Suprapubic skin (tissue), 4 donors: ENCODE data around the gene USP47. TPM values are rescaled to one million over a fixed set of nuclear protein-coding genes. Genes with fewer than 3 reads are reported as not detected.

Experiments
- DNase-seq, 2 donors: peaks; one replicate each; pipeline ENCODE4 v3.0.0-alpha.2; 2019; ENCODE audit warnings: low spot score in 2 of 2
- H3K27ac ChIP-seq: fragments of 200-600 bp; sonication (generic); one replicate; pipeline ENCODE4 v1.5.1; 2019
- H3K27me3 ChIP-seq: fragments of 200-600 bp; sonication (generic); one replicate; pipeline ENCODE4 v1.5.1; 2019
- H3K36me3 ChIP-seq: fragments of 200-600 bp; sonication (generic); one replicate; pipeline ENCODE4 v1.5.1; 2019
- H3K4me1 ChIP-seq: fragments of 200-600 bp; sonication (generic); one replicate; pipeline ENCODE4 v1.5.1; 2019
- H3K4me3 ChIP-seq: fragments of 200-600 bp; sonication (generic); one replicate; pipeline ENCODE4 v1.5.1; 2019; ENCODE audit warnings: mild to moderate bottlenecking
- H3K9me3 ChIP-seq: fragments of 200-600 bp; sonication (generic); one replicate; pipeline ENCODE4 v1.5.1; 2019
- EP300 ChIP-seq: sonication (generic); formaldehyde crosslinking; IDR thresholded peaks from one replicate; pipeline ENCODE4 v1.6.1; 2017; ENCODE audit warnings: antibody characterized with exemption
- POLR2A ChIP-seq, 2 donors: fragments of 450-650 bp; IDR thresholded peaks; one replicate each; pipeline ENCODE4 v1.6.1; 2017; ENCODE audit warnings: antibody characterized with exemption in 2 of 2, mild to moderate bottlenecking in 2 of 2, moderate library complexity in 2 of 2
- POLR2AphosphoS5 ChIP-seq, 3 donors: sonication (generic); formaldehyde crosslinking; IDR thresholded peaks; one replicate each; pipeline ENCODE4 v1.6.1; 2017; ENCODE audit warnings: antibody characterized with exemption in 3 of 3
- WGBS: methylation state at CpG from one replicate; pipeline ENCODE4 v1.1.5; 2018; 5-methylcytosine and 5-hydroxymethylcytosine counted together
- total RNA-seq, 4 donors: library from RNA; depleted of rRNA; stranded (reverse); fragments of >200 nt; gene quantifications; one replicate each; pipeline ENCODE4 v1.1.0, GENCODE V29; 2016
- TF ChIP-seq, protein P1 (sequence below), 2 donors: fragments of 200-600 bp in 1 of 2; fragments of 450-650 bp in 1 of 2; sonication (generic) in 1 of 2; IDR thresholded peaks; one replicate each; pipeline ENCODE4 v1.5.1; 2016 to 2019; ENCODE audit warnings: antibody characterized with exemption in 2 of 2, mild to moderate bottlenecking in 1 of 2, moderate library complexity in 1 of 2

The USP47 gene
- total RNA-seq, 4 donors from 2014 or later: 56.0 to 102 (median 72.2) TPM

DNA sequence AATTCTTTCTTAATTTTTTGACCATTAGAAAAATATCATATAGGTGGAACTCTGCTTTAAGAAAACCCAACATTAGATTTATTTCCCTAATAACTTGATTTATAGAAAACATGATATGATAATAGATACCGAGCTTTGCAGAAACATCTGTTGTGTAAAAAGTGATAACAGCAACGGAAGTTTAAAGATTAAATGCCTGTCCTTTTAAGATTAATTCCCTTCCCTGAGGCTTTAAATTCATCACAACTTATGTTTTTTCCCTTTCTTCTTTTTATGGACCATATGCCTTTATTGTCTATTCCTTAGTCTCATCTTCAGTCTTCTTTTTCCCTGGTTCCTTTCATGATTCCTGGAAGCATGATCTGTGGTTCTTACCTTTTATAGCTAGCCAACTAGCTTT, 1.9 kb downstream of the USP47 start:
- no peak for DNase-seq
- peak overlapping the region; percentile 86 for H3K4me3 ChIP-seq
- H3K36me3 ChIP-seq: no peaks in the 10 kb centered on the region
- no peaks in the 10 kb centered on the region for H3K27me3 ChIP-seq
- TF ChIP-seq EP300 (no peak), POLR2AphosphoS5 (IDR thresholded peaks at IDR 0.05) (no peak), POLR2A (IDR thresholded peaks at IDR 0.05) (no peak)
- TF ChIP-seq, protein P1, sequence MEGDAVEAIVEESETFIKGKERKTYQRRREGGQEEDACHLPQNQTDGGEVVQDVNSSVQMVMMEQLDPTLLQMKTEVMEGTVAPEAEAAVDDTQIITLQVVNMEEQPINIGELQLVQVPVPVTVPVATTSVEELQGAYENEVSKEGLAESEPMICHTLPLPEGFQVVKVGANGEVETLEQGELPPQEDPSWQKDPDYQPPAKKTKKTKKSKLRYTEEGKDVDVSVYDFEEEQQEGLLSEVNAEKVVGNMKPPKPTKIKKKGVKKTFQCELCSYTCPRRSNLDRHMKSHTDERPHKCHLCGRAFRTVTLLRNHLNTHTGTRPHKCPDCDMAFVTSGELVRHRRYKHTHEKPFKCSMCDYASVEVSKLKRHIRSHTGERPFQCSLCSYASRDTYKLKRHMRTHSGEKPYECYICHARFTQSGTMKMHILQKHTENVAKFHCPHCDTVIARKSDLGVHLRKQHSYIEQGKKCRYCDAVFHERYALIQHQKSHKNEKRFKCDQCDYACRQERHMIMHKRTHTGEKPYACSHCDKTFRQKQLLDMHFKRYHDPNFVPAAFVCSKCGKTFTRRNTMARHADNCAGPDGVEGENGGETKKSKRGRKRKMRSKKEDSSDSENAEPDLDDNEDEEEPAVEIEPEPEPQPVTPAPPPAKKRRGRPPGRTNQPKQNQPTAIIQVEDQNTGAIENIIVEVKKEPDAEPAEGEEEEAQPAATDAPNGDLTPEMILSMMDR (IDR thresholded peaks at IDR 0.05): no peak
- peaks cover 59% of the 10 kb centered on the region for H3K4me1 ChIP-seq
- 4% methylated on average over 2 of the region's 2 CpGs for WGBS
- no peaks in the 10 kb centered on the region for H3K9me3 ChIP-seq
- H3K27ac ChIP-seq: peak overlapping the region; percentile 95

DNA sequence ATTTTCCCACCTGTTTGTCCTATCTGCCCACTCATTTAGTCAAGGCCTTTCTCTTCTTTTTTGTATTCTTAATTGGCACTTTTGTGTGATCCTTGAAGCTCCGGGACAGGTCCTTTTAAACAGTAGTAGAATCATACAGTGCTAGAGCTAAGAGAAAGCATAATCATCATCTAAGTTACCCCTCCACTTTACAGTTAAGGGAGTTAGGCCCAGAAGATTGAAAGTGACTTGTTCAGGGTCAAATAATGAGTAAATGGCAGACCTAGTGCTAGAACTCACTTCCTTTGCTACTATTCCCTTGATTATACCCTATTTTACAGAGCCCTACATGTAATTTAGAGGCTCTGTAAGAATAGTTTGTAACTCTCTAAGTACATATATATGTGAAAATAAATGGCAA, 2.5 kb downstream of the USP47 start:
- Histone ChIP-seq H3K27ac (peak overlapping the region; percentile 95), H3K4me3 (peak overlapping the region; percentile 86), H3K9me3 (no peaks in the 10 kb centered on the region), H3K27me3 (no peaks in the 10 kb centered on the region), H3K4me1 (peaks cover 65% of the 10 kb centered on the region), H3K36me3 (no peaks in the 10 kb centered on the region)
- DNase-seq: no peak
- TF ChIP-seq, protein P1 (IDR thresholded peaks at IDR 0.05): no peak
- TF ChIP-seq EP300 (no peak), POLR2A (IDR thresholded peaks at IDR 0.05) (no peak), POLR2AphosphoS5 (IDR thresholded peaks at IDR 0.05) (no peak)
- 48% methylated on average over 1 of the region's 1 CpG for WGBS

DNA sequence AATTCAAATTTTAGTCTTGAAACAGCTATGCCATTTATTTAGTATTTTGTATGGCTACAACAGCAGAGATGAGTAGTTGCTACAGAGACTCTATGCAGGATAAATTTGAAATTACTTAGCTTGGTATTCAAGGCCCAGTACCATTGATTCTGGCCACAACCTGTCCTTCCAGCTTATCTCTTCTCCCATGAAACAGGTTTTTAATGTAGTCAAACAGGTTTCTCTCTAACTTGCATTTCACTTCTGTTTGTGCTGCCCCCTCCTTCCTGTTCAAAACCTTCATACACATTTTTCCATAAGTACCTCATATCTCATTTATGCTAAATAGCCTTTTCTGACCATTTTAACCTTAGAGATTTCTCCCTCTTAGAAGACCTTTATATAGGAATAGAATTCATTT, 3.3 kb downstream of the USP47 start:
- H3K4me1 ChIP-seq: peaks cover 73% of the 10 kb centered on the region
- TF ChIP-seq, protein P1 (IDR thresholded peaks at IDR 0.05): no peak
- TF ChIP-seq POLR2AphosphoS5 (IDR thresholded peaks at IDR 0.05): no peak
- TF ChIP-seq POLR2A (IDR thresholded peaks at IDR 0.05): no peak
- TF ChIP-seq EP300: no peak
- H3K27me3 ChIP-seq: no peaks in the 10 kb centered on the region
- no peaks in the 10 kb centered on the region for H3K36me3 ChIP-seq
- no peaks in the 10 kb centered on the region for H3K9me3 ChIP-seq
- H3K4me3 ChIP-seq: no peak overlapping the region
- peak overlapping the region; percentile 12 for H3K27ac ChIP-seq
- DNase-seq: no peak

DNA sequence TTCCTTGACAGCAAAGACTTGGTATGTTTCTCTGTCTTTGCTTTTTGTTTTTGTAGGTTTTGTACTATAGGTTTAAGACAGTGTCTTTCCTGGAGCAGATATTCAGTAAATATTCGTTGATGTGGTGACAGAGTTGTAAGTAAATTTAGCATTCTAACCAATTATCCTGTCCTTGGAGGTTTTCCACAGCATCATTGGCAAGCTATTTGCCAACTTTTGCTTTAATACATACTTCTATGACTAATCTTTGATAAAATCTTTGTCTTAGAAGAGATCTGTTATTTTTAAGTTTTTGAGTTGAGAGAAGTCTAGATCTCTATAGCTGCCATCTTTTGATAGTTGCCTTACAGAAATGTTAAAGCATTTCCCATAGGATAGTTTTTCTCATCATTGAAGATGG, 3.8 kb downstream of the USP47 start:
- no peaks in the 10 kb centered on the region for H3K27me3 ChIP-seq
- H3K4me3 ChIP-seq: no peak overlapping the region
- peaks cover 78% of the 10 kb centered on the region for H3K4me1 ChIP-seq
- H3K36me3 ChIP-seq: no peaks in the 10 kb centered on the region
- no peaks in the 10 kb centered on the region for H3K9me3 ChIP-seq
- no peak for DNase-seq
- H3K27ac ChIP-seq: peak overlapping the region; percentile 12
- 23% methylated on average over 1 of the region's 1 CpG for WGBS
- no peak for TF ChIP-seq POLR2A (IDR thresholded peaks at IDR 0.05)
- TF ChIP-seq, protein P1 (IDR thresholded peaks at IDR 0.05): no peak
- no peak for TF ChIP-seq POLR2AphosphoS5 (IDR thresholded peaks at IDR 0.05)
- TF ChIP-seq EP300: no peak

DNA sequence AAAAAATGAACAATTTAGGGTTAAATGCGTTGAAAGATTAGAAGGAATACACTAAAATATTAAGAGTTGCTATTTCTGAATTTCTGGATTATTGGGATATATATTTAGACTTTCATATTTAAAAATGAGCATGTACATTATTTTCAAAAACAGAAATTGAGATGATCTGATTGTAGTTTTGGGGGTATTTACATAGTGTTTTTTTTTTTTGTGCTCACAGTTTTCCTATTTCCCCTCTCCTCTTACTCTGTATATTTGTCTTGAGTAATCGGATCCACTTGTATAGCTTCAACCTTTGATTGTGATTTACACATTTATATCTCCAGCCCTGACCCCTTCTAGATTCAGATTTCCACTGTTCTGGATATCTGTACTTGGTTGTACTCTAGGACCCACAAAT, 5.3 kb downstream of the USP47 start:
- Histone ChIP-seq H3K27me3 (no peaks in the 10 kb centered on the region), H3K4me3 (no peak overlapping the region), H3K36me3 (no peaks in the 10 kb centered on the region), H3K9me3 (no peaks in the 10 kb centered on the region), H3K4me1 (peaks cover 75% of the 10 kb centered on the region), H3K27ac (no peak overlapping the region)
- 89% methylated on average over 2 of the region's 2 CpGs for WGBS
- TF ChIP-seq POLR2AphosphoS5 (IDR thresholded peaks at IDR 0.05): no peak
- TF ChIP-seq EP300: no peak
- TF ChIP-seq, protein P1 (IDR thresholded peaks at IDR 0.05): no peak
- TF ChIP-seq POLR2A (IDR thresholded peaks at IDR 0.05): no peak
- no peak for DNase-seq
